SH-SY5Y (cell line): ENCODE results near the gene GLB1L.

Experiments
- GATA2 ChIP-seq: IDR thresholded peaks from 2 replicates; pipeline ENCODE4 v1.6.1; 2011; ENCODE audit warnings: mild to moderate bottlenecking, low read depth, low read length
- GATA3 ChIP-seq: IDR thresholded peaks from 2 replicates; pipeline ENCODE4 v1.6.1; 2011; ENCODE audit warnings: low read depth, mild to moderate bottlenecking, low read length, moderate library complexity

GRCh38 chr2:219294356-219295351, 49.4 kb upstream of the GLB1L start:
- TF ChIP-seq GATA2: no peak
- TF ChIP-seq GATA3: no peak
